ENCODE data around the gene ERCC5.

The ERCC5 gene

DNA sequence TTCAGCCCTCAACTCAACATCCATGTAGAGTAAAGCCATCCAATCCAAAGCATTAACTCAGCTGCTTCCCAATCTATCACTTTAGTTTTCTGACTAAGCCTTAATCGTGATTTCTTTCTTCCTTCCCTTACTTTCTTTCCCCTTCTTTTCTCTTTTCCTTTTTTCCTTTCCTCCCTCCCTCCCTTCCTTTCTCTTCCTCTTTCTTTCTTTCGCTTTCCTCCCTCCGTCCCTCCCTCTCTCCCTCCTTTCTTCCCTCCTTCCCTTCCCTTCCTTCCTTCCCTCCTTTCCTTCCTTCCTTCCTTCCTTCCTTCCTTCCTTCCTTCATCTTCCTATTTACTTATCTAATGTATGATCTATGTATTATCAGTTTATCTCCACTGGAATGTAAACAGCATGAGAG is 71.2 kb downstream of the ERCC5 start:
- DNase-seq (ENCODE audit: low spot score) (no peak), FAIRE-seq (no peak)

DNA sequence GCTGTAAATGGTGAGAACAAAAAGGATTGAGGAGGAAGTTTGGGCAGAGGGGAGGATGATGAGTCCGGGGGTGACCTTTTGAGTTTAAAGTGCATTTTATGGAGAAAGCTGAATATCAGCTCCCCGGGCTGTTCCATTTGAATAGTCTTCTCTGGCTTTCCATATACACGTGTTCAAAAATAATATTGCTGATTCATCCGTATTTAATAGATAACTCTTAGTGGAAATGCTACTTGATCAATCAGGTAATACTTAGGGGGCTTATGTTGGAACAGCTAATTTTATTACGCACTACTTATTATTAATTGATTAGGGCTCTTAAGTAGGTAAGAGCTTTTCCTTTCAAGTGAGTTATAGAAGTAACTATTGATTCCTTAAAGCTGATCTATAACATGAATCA is 76.4 kb downstream of the ERCC5 start:
- FAIRE-seq (no peak), DNase-seq (ENCODE audit: low spot score) (no peak)

Measured in RCC 7860 (cell line).